K562 (cell line): ENCODE results near the gene PCID2. TPM values are rescaled to one million over a fixed set of nuclear protein-coding genes. Genes with fewer than 3 reads are reported as not detected.

Source experiments
- ATAC-seq: fragments of 200-7000 bp; cut with Tn5 transposase; 3 replicates; pipeline ENCODE4 v1.9.1; 2020; ENCODE audit warnings: moderate library complexity
- BruUV-seq: library from RNA; stranded (reverse); fragments of 400-500 nt; replicated peaks from 2 replicates; lab custom pipeline; 2021; lab: Mats Ljungman, UMichigan
- CTCF ChIA-PET: fragments of 300-600 bp; formaldehyde crosslinking; extraction: SDS; loops from one replicate; lab custom pipeline; 2021; ENCODE audit warnings: low intra/inter-chr PET ratio; lab: Yijun Ruan, JAX
- POLR2A ChIA-PET: fragments of 300-600, 350-650 bp; sonication (Branson Sonifier 250); formaldehyde crosslinking; extraction: SDS; loops from one replicate; lab custom pipeline; 2021; ENCODE audit warnings: antibody characterized with exemption, inconsistent platforms; lab: Yijun Ruan, JAX
- DNase-seq, 4 experiments: peaks; one replicate each; pipeline versions ENCODE4 v3.0.0 to v3.0.0-alpha.2; 2011 to 2018; ENCODE audit warnings: low spot score in 3 of 4, mixed read lengths in 3 of 4; ENCODE audit errors: extremely low read depth in 1 of 4
- FAIRE-seq: peaks from 2 replicates; lab custom pipeline; 2011; peaks lifted over from hg19 to GRCh38; lab: Jason Lieb, UNC
- H2AFZ ChIP-seq: 2 replicates; pipeline ENCODE4 v1.6.0; 2011; ENCODE audit warnings: low read depth, low read length, control low read depth, inconsistent platforms
- H3K27ac ChIP-seq: fragments of 200-600 bp; 3 replicates; pipeline ENCODE4 v1.8.0; 2011; ENCODE audit warnings: low read depth, mild to moderate bottlenecking, control low read depth, inconsistent platforms, low read length, moderate library complexity, mixed read lengths; ENCODE audit errors: extremely low read depth
- H3K27me3 ChIP-seq, 2 experiments: fragments of 300-600 bp in 1 of 2; 2 replicates in 1 of 2; 3 replicates in 1 of 2; pipeline versions ENCODE4 v1.6.0 to v1.8.0; 2011; ENCODE audit warnings: inconsistent platforms in 2 of 2, low read length in 2 of 2, mild to moderate bottlenecking in 1 of 2, mixed read lengths in 1 of 2, moderate library complexity in 1 of 2; ENCODE audit not compliant: control insufficient read depth in 2 of 2, insufficient read depth in 2 of 2
- H3K36me3 ChIP-seq: fragments of 300-600 bp; 3 replicates; pipeline ENCODE4 v1.8.0; 2011; ENCODE audit warnings: mild to moderate bottlenecking, low read length, inconsistent platforms; ENCODE audit not compliant: control insufficient read depth, insufficient read depth
- H3K4me1 ChIP-seq, 2 experiments: fragments of 200-600 bp in 1 of 2; replicated peaks in 1 of 2; 2 replicates in 1 of 2; 3 replicates in 1 of 2; pipeline versions ENCODE4 v1.5.1 to v1.8.0; 2011; ENCODE audit warnings: inconsistent platforms in 2 of 2, low read length in 2 of 2, mild to moderate bottlenecking in 1 of 2, mixed read lengths in 1 of 2, moderate library complexity in 1 of 2; ENCODE audit not compliant: control insufficient read depth in 2 of 2, insufficient read depth in 2 of 2
- H3K4me2 ChIP-seq: 2 replicates; pipeline ENCODE4 v1.6.1; 2011; ENCODE audit warnings: low read length, control low read depth, inconsistent platforms, mixed read lengths; ENCODE audit not compliant: insufficient read depth
- H3K4me3 ChIP-seq: fragments of 200-600 bp; sonication (generic), shearing (Covaris generic); 2 replicates; pipeline ENCODE4 v1.5.1; 2016; ENCODE audit warnings: control low read depth, inconsistent platforms
- H3K79me2 ChIP-seq: fragments of 200-600 bp; 3 replicates; pipeline ENCODE4 v1.8.0; 2011; ENCODE audit warnings: low read length, inconsistent platforms; ENCODE audit not compliant: control insufficient read depth, insufficient read depth
- H3K9ac ChIP-seq, 2 experiments: 2 replicates each; pipeline versions ENCODE4 v1.6.0 to v1.6.1; 2011; ENCODE audit warnings: low read depth in 2 of 2, low read length in 2 of 2, control low read depth in 1 of 2, inconsistent platforms in 1 of 2, mild to moderate bottlenecking in 1 of 2, mixed read lengths in 1 of 2; ENCODE audit not compliant: insufficient read depth in 1 of 2
- H3K9me1 ChIP-seq: one replicate; pipeline ENCODE4 v1.6.0; 2011; ENCODE audit warnings: inconsistent platforms, mild to moderate bottlenecking, low read length, moderate library complexity; ENCODE audit not compliant: control insufficient read depth, insufficient read depth
- H3K9me3 ChIP-seq: replicated peaks from 2 replicates; pipeline ENCODE4 v1.5.1; 2011; ENCODE audit warnings: low read depth, low read length, inconsistent platforms; ENCODE audit not compliant: control insufficient read depth, insufficient read depth
- H4K20me1 ChIP-seq: replicated peaks from 2 replicates; pipeline ENCODE4 v1.6.1; 2011; ENCODE audit warnings: low read length, inconsistent platforms, mixed read lengths; ENCODE audit not compliant: control insufficient read depth, insufficient read depth
- KDM1A ChIP-seq, 2 experiments: fragments of 450-650 bp; IDR thresholded peaks; 2 replicates each; pipeline ENCODE4 v1.6.1; 2016; ENCODE audit warnings: mild to moderate bottlenecking in 2 of 2
- NCOR1 ChIP-seq: fragments of 450-650 bp; IDR thresholded peaks from 2 replicates; pipeline ENCODE4 v1.6.1; 2016; ENCODE audit warnings: mild to moderate bottlenecking, moderate library complexity
- NFIC ChIP-seq: fragments of 450-650 bp; IDR thresholded peaks from 2 replicates; pipeline ENCODE4 v1.6.1; 2017; ENCODE audit warnings: mild to moderate bottlenecking, inconsistent platforms
- NR1H2 ChIP-seq: sonication (generic); formaldehyde crosslinking; IDR thresholded peaks from 2 replicates; pipeline ENCODE4 v1.4.0; 2020; ENCODE audit warnings: mild to moderate bottlenecking, missing genetic modification reagents
- NR2C2 ChIP-seq, 2 experiments: fragments of 200-800 bp in 1 of 2; sonication (Bioruptor generic) in 1 of 2; sonication (generic) in 1 of 2; formaldehyde crosslinking in 1 of 2; IDR thresholded peaks; 2 replicates each; pipeline versions ENCODE4 v1.6.1 to v1.8.0; 2016 to 2022; ENCODE audit warnings: mild to moderate bottlenecking in 1 of 2, missing compliant biosample characterization in 1 of 2, missing genetic modification characterization in 1 of 2, missing genetic modification reagents in 1 of 2
- PPARD ChIP-seq: fragments of 250-450 bp; sonication (Bioruptor Pico); IDR thresholded peaks from 2 replicates; pipeline ENCODE4 v1.8.0; 2022; ENCODE audit warnings: inconsistent platforms, mild to moderate bottlenecking, moderate library complexity
- PREB ChIP-seq: sonication (generic); formaldehyde crosslinking; IDR thresholded peaks from 2 replicates; pipeline ENCODE4 v1.8.1; 2023; ENCODE audit warnings: mild to moderate bottlenecking, missing genetic modification reagents
- TAF15 ChIP-seq: fragments of 200-400 bp; formaldehyde crosslinking; IDR thresholded peaks from 2 replicates; pipeline ENCODE4 v1.6.1; 2017; ENCODE audit warnings: mild to moderate bottlenecking, low read depth, low read length, moderate library complexity
- ZNF232 ChIP-seq: sonication (generic); formaldehyde crosslinking; IDR thresholded peaks from 2 replicates; pipeline ENCODE4 v1.8.0; 2022; ENCODE audit warnings: mild to moderate bottlenecking, missing genetic modification reagents
- ZNF263 ChIP-seq: sonication (generic); formaldehyde crosslinking; IDR thresholded peaks from 2 replicates; pipeline ENCODE4 v1.8.0; 2022; ENCODE audit warnings: mild to moderate bottlenecking, missing genetic modification reagents, borderline replicate concordance
- ZNF77 ChIP-seq: fragments of 250-450 bp; sonication (Bioruptor Pico); IDR thresholded peaks from 2 replicates; pipeline ENCODE4 v1.5.0; 2020
- WGBS: fragments of 100-300 bp; shearing (Covaris generic); methylation state at CpG from one replicate; pipeline ENCODE4 v1.1.6; 2016; ENCODE audit warnings: low coverage, mixed read lengths; ENCODE audit not compliant: insufficient coverage; ENCODE audit errors: missing lambda C conversion rate; 5-methylcytosine and 5-hydroxymethylcytosine counted together
- in situ Hi-C: fragments of 300-500 bp; cut with MboI; formaldehyde crosslinking; loops from 4 replicates; pipeline ENCODE4 v1.15.0; 2018; ENCODE audit warnings: inconsistent platforms, mixed read lengths
- intact Hi-C: fragments of 100-400 bp; cut with micrococcal nuclease; formaldehyde crosslinking; loops from 2 replicates; pipeline ENCODE4 v1.14.2; 2022
- polyA plus RNA-seq, 8 experiments: library from polyadenylated mRNA; depleted of rRNA in 4 of 8; stranded (reverse) in 5 of 8; unstranded in 3 of 8; fragments of >200 nt; fragmentation: Nextera tagmentation in 2 of 8; fragmentation: Illumina TruSeq in 1 of 8; extraction: Ambion mirVana in 2 of 8; extraction: Trizol in 1 of 8; gene quantifications; 2 replicates each; pipeline versions ENCODE4 v1.2.1 to v1.2.3, GENCODE V29; 2011 to 2014; ENCODE audit warnings: inconsistent platforms in 1 of 8, missing spikeins in 1 of 8
- total RNA-seq, 7 experiments: library from RNA; depleted of rRNA in 6 of 7; stranded (reverse); fragments of >200 nt in 6 of 7; fragmentation: Illumina TruSeq in 2 of 7; extraction: Trizol in 2 of 7; gene quantifications; 2 replicates each; pipeline versions ENCODE4 v1.2.1 to v1.2.3, GENCODE V29; 2011 to 2021; ENCODE audit warnings: low replicate concordance in 1 of 7
- TF ChIP-seq, protein P1 (sequence below): sonication (generic); formaldehyde crosslinking; IDR thresholded peaks from 2 replicates; pipeline ENCODE4 v1.8.1; 2023; ENCODE audit warnings: mild to moderate bottlenecking, missing genetic modification reagents, moderate library complexity
- TF ChIP-seq, protein P2 (sequence below): fragments of 250-450 bp; sonication (Bioruptor Pico); IDR thresholded peaks from 2 replicates; pipeline ENCODE4 v1.5.0; 2022; ENCODE audit warnings: mild to moderate bottlenecking

Gene PCID2
- total and polyA plus RNA-seq, 9 of the 15 experiments (the other 6 are each of a cell fraction or from before 2014, with no cell fraction given), result 39.6 to 117 (median 59.6) TPM

- no peak for TF ChIP-seq ZNF263 (CRISPR knock-in tag)
Measured at GRCh38 chr13:113187883-113188665, 20.4 kb downstream of the PCID2 start (continued).

- ATAC-seq (peak; percentile 82), DNase-seq (peak; percentile 61 to 69 (median 66)), FAIRE-seq (peak; percentile 86)
- peaks cover 0 to 3% of the 10 kb centered on the region in 2 experiments; a peak in 1 of 5 replicates for H3K4me1 ChIP-seq
- no peaks in the 10 kb centered on the region for H3K9me3 ChIP-seq
- WGBS, result 35% methylated on average over 6 of the region's 9 CpGs
- peak overlapping the region; percentile 38; the same call in 1 of the 2 replicates for H3K4me2 ChIP-seq
- in situ Hi-C loops, result no loop called here
- H3K27me3 ChIP-seq, result no peaks in the 10 kb centered on the region
- H3K9ac ChIP-seq, result no peak overlapping the region
- H4K20me1 ChIP-seq, result peaks cover 4% of the 10 kb centered on the region; the same call in 1 of the 2 replicates
- H3K36me3 ChIP-seq, result peaks cover 88% of the 10 kb centered on the region
- ChIA-PET POLR2A (interaction anchor here (1.0 kb wide), 1 partner anchor 26 kb away, joined by 3 read pairs; no protein-coding TSS in a partner anchor), CTCF (no interaction called here)
- H2AFZ ChIP-seq, result no peak overlapping the region
- intact Hi-C loops, result no loop called here
- peaks cover 9% of the 10 kb centered on the region; the same call in 2 of the 3 replicates for H3K79me2 ChIP-seq
- BruUV-seq, result no TSS peak
- H3K4me3 ChIP-seq, result no peak overlapping the region
- H3K27ac ChIP-seq, result peak overlapping the region; percentile 47; the same call in 1 of the 3 replicates
- no peaks in the 10 kb centered on the region for H3K9me1 ChIP-seq
- no peak for TF ChIP-seq PPARD (CRISPR knock-in tag)
- TF ChIP-seq TAF15, result no peak
- no peak for TF ChIP-seq NR1H2
- TF ChIP-seq, protein P1, sequence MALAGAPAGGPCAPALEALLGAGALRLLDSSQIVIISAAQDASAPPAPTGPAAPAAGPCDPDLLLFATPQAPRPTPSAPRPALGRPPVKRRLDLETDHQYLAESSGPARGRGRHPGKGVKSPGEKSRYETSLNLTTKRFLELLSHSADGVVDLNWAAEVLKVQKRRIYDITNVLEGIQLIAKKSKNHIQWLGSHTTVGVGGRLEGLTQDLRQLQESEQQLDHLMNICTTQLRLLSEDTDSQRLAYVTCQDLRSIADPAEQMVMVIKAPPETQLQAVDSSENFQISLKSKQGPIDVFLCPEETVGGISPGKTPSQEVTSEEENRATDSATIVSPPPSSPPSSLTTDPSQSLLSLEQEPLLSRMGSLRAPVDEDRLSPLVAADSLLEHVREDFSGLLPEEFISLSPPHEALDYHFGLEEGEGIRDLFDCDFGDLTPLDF (CRISPR knock-in tag), result no peak
- TF ChIP-seq KDM1A (IDR thresholded peaks at IDR 0.05), result peak in 1 of 2 experiments; percentile 52; a peak in 1 of 4 replicates
- TF ChIP-seq NR2C2 (CRISPR knock-in tag; IDR thresholded peaks at IDR 0.05), result no peak
- TF ChIP-seq NR2C2 (tag; IDR thresholded peaks at IDR 0.05), result no peak
- peak; percentile 12; the same call in 1 of the 2 replicates for TF ChIP-seq NFIC
- TF ChIP-seq ZNF77 (CRISPR knock-in tag), result no peak
- no peak for TF ChIP-seq PREB
- TF ChIP-seq, protein P2, sequence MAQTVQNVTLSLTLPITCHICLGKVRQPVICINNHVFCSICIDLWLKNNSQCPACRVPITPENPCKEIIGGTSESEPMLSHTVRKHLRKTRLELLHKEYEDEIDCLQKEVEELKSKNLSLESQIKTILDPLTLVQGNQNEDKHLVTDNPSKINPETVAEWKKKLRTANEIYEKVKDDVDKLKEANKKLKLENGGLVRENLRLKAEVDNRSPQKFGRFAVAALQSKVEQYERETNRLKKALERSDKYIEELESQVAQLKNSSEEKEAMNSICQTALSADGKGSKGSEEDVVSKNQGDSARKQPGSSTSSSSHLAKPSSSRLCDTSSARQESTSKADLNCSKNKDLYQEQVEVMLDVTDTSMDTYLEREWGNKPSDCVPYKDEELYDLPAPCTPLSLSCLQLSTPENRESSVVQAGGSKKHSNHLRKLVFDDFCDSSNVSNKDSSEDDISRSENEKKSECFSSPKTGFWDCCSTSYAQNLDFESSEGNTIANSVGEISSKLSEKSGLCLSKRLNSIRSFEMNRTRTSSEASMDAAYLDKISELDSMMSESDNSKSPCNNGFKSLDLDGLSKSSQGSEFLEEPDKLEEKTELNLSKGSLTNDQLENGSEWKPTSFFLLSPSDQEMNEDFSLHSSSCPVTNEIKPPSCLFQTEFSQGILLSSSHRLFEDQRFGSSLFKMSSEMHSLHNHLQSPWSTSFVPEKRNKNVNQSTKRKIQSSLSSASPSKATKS (CRISPR knock-in tag), result no peak
- no peak for TF ChIP-seq NCOR1
- TF ChIP-seq ZNF232 (CRISPR knock-in tag), result no peak
Measured at GRCh38 chr13:113187263-113187669, 21.2 kb downstream of the PCID2 start.
